ENCODE measurements around the gene ZFPM1. TPM values are rescaled to one million over a fixed set of nuclear protein-coding genes. Genes with fewer than 3 reads are reported as not detected.

The ZFPM1 gene
- total RNA-seq, 3 donors from 2014 or later: 0.32 to 2.9 (median 2.3) TPM

GRCh38 chr16:88526008-88526905 is 73.2 kb downstream of the ZFPM1 start:
- intact Hi-C loops (cut with DNase I; ENCODE audit: low total_unique reads): no loop called here
- Histone ChIP-seq H3K9me3 (no peaks in the 10 kb centered on the region), H3K27ac (peak overlapping the region in 1 of 2 donors; percentile 63), H3K36me3 (no peaks in the 10 kb centered on the region), H3K4me1 (peaks cover 7 to 10% of the 10 kb centered on the region in 2 donors), H3K4me3 (no peak overlapping the region), H3K27me3 (no peaks in the 10 kb centered on the region)
- DNase-seq (ENCODE audit: low spot score in 2 of 2): no peak
- TF ChIP-seq POLR2A (IDR thresholded peaks at IDR 0.05): no peak
- TF ChIP-seq CTCF (IDR thresholded peaks at IDR 0.05): no peak
- TF ChIP-seq POLR2AphosphoS5 (IDR thresholded peaks at IDR 0.05): no peak

DNA sequence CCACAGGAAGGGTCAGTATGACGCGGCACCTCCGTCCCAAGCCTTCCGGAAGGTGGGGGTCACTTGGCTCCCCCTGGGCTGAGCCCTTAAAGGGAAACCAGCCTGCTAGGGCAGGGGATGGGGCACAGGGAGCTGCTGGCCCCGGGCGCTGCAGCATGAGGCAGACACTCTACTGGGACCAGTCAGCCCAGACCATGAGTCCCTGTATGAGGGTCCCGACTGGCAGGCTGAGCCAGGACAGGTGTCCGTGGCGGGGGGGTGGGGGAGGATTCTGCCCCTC is 73.8 kb downstream of the ZFPM1 start:
- intact Hi-C loops (cut with DNase I; ENCODE audit: low total_unique reads): loop anchor here (1.0 kb wide), 1 partner anchor 84 kb away; no protein-coding TSS in a partner anchor
- DNase-seq (ENCODE audit: low spot score in 2 of 2): no peak
- Histone ChIP-seq H3K27ac (peak overlapping the region in 1 of 2 donors; percentile 38), H3K27me3 (no peaks in the 10 kb centered on the region), H3K36me3 (no peaks in the 10 kb centered on the region), H3K9me3 (no peaks in the 10 kb centered on the region), H3K4me1 (peaks cover 7 to 10% of the 10 kb centered on the region in 2 donors), H3K4me3 (no peak overlapping the region)
- TF ChIP-seq CTCF (IDR thresholded peaks at IDR 0.05) (no peak), POLR2AphosphoS5 (IDR thresholded peaks at IDR 0.05) (no peak), POLR2A (IDR thresholded peaks at IDR 0.05) (no peak)

GRCh38 chr16:88527186-88527936 is 74.3 kb downstream of the ZFPM1 start:
- H3K4me1 ChIP-seq: peaks cover 7 to 10% of the 10 kb centered on the region in 2 donors
- H3K9me3 ChIP-seq: no peaks in the 10 kb centered on the region
- peak overlapping the region in 1 of 2 donors; percentile 38 for H3K27ac ChIP-seq
- peak in 1 of 2 donors; percentile 70 for DNase-seq (ENCODE audit: low spot score in 2 of 2)
- H3K4me3 ChIP-seq: peak overlapping the region in 1 of 3 donors; percentile 26
- no peaks in the 10 kb centered on the region for H3K27me3 ChIP-seq
- intact Hi-C loops (cut with DNase I; ENCODE audit: low total_unique reads): loop anchor here (1.0 kb wide), 1 partner anchor 84 kb away; no protein-coding TSS in a partner anchor
- no peak for TF ChIP-seq POLR2A (IDR thresholded peaks at IDR 0.05)
- TF ChIP-seq CTCF (IDR thresholded peaks at IDR 0.05): peak; percentile 46 to 83 (median 75)
- no peaks in the 10 kb centered on the region for H3K36me3 ChIP-seq

GRCh38 chr16:88527937-88528743 is 75.1 kb downstream of the ZFPM1 start:
- intact Hi-C loops (cut with DNase I; ENCODE audit: low total_unique reads): loop anchor here (1.0 kb wide), 1 partner anchor 85 kb away; no protein-coding TSS in a partner anchor
- peaks cover 7 to 9% of the 10 kb centered on the region in 2 donors for H3K4me1 ChIP-seq

More at GRCh38 chr16:88527937-88528743, 75.1 kb downstream of the ZFPM1 start:
- Histone ChIP-seq H3K4me3 (no peak overlapping the region), H3K27ac (no peak overlapping the region), H3K9me3 (no peaks in the 10 kb centered on the region), H3K36me3 (no peaks in the 10 kb centered on the region), H3K27me3 (no peaks in the 10 kb centered on the region)
- TF ChIP-seq POLR2AphosphoS5 (IDR thresholded peaks at IDR 0.05) (no peak), CTCF (IDR thresholded peaks at IDR 0.05) (no peak), POLR2A (IDR thresholded peaks at IDR 0.05) (no peak)
- DNase-seq (ENCODE audit: low spot score in 2 of 2): no peak
